ENCODE measurements around the gene GBP3. TPM values are rescaled to one million over a fixed set of nuclear protein-coding genes. Genes with fewer than 3 reads are reported as not detected.

GBP3 gene, protein sequence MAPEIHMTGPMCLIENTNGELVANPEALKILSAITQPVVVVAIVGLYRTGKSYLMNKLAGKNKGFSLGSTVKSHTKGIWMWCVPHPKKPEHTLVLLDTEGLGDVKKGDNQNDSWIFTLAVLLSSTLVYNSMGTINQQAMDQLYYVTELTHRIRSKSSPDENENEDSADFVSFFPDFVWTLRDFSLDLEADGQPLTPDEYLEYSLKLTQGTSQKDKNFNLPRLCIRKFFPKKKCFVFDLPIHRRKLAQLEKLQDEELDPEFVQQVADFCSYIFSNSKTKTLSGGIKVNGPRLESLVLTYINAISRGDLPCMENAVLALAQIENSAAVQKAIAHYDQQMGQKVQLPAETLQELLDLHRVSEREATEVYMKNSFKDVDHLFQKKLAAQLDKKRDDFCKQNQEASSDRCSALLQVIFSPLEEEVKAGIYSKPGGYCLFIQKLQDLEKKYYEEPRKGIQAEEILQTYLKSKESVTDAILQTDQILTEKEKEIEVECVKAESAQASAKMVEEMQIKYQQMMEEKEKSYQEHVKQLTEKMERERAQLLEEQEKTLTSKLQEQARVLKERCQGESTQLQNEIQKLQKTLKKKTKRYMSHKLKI
- 10 to 100 TPM in 1 of 2 donors, 1 to 10 TPM in 1; 5.3 to 11.2 TPM for total RNA-seq
- polyA plus RNA-seq (ENCODE audit: insufficient read depth, low read depth, low replicate concordance), result 7.1 TPM
- long read RNA-seq, donor 1, result 0 reads
- long read RNA-seq, donor 2, result 0 reads

DNA sequence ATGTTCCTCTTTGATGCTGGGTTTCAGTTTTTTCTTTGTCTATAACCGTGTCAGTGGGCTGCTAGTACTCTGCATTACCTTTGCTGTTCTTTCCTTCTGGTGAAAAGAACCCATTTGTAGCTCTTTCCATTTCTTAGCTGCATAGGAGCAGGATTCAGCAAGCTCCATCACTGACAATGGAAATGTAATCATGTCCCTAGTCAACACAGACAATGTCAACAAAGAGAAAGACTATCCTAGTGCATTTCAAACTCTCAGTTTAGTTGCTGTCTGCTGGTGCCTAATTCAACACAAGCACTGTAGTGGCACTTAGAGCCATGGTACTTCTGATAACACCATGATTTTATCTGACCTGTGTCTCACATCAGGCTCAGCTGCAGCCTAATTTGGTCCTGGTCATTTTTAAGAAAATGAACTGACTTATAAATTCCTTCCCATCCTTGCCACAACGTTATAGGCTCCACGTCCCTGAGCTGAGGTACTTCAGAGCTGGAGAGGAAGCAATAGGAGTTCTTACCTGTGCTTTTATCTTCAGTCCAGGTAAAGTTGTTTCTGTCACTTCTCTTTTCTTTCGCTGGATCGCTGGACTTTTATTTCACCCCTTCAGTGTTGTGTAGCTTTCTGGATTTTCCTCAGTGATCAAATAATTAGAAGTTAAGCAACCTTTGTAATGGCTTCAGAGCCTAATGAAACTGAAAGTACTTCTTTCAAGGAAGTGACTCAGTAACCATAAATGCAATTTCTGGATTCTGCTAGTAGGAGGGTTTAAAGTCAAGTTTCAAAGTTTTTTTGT lies at the start of gene GBP3:
TSS of gene GBP3 (minus strand) at position 700 of the 793 bp plus-strand sequence. CDS start 2,145 bp downstream, outside the sequence.
- H3K27ac ChIP-seq, result peak within 1 kb of the TSS; percentile 75 to 87
- TF ChIP-seq CTCF (IDR thresholded peaks at IDR 0.05) (no peak), POLR2A (IDR thresholded peaks at IDR 0.05) (no peak)
- no peaks in the 10 kb centered on the region for H3K9me3 ChIP-seq
- DNase-seq, result no peak
- 17 to 24% methylated on average over 5 of the region's 5 CpGs for WGBS, 2 donors
- no peaks in the 10 kb centered on the region for H3K27me3 ChIP-seq
- peaks cover 7% of the 10 kb centered on the region for H3K4me1 ChIP-seq
- H3K36me3 ChIP-seq (ENCODE audit: low read depth, missing control alignments), result no peaks in the 10 kb centered on the region
- peak within 1 kb of the TSS; percentile 35 to 46 for H3K4me3 ChIP-seq
- intact Hi-C loops (cut with DNase I; ENCODE audit: low total_unique reads), result no loop called here

GRCh38 chr1:89070509-89070908 lies 47.8 kb upstream of the GBP3 start:
- no peak overlapping the region for H3K4me3 ChIP-seq
- no peaks in the 10 kb centered on the region for H3K27me3 ChIP-seq
- DNase-seq, result no peak
- H3K36me3 ChIP-seq (ENCODE audit: low read depth, missing control alignments), result no peaks in the 10 kb centered on the region
- H3K27ac ChIP-seq, result no peak overlapping the region
- no peaks in the 10 kb centered on the region for H3K4me1 ChIP-seq
- intact Hi-C loops (cut with DNase I; ENCODE audit: low total_unique reads), result no loop called here
- WGBS, 2 donors, result 63 to 85% methylated on average over 1 of the region's 1 CpG
- H3K9me3 ChIP-seq, result no peaks in the 10 kb centered on the region
- TF ChIP-seq CTCF (IDR thresholded peaks at IDR 0.05), result no peak
- no peak for TF ChIP-seq POLR2A (IDR thresholded peaks at IDR 0.05)

DNA sequence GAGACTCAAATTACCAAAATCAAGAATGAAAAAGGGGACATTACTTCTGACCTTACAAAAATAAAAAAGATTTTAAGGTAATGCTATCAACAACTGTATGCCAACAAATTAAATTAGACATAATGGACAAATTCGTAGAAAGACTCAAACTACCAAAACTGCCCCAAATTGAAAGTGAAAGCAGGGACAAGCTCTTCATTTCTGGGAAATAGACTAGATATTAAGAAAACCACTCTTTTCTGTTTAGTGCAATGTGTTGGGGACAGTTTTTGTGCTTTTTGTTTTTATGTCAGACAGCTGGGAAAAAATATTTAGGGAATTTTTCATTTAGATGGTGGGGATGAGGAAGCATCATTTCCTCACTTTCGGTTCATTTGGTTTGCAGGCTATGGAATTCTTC lies 47.3 kb upstream of the GBP3 start:
- Histone ChIP-seq H3K36me3 (ENCODE audit: low read depth, missing control alignments) (no peaks in the 10 kb centered on the region), H3K4me1 (no peaks in the 10 kb centered on the region), H3K4me3 (no peak overlapping the region), H3K27ac (no peak overlapping the region), H3K27me3 (no peaks in the 10 kb centered on the region), H3K9me3 (no peaks in the 10 kb centered on the region)
- intact Hi-C loops (cut with DNase I; ENCODE audit: low total_unique reads), result no loop called here
- WGBS, 2 donors, result 53 to 55% methylated on average over 2 of the region's 2 CpGs
- DNase-seq, result no peak
- no peak for TF ChIP-seq CTCF (IDR thresholded peaks at IDR 0.05)
- no peak for TF ChIP-seq POLR2A (IDR thresholded peaks at IDR 0.05)

GRCh38 chr1:89068291-89068690 lies 45.6 kb upstream of the GBP3 start:
- no peak for DNase-seq
- Histone ChIP-seq H3K27ac (no peak overlapping the region), H3K36me3 (ENCODE audit: low read depth, missing control alignments) (no peaks in the 10 kb centered on the region), H3K4me1 (peaks cover 7% of the 10 kb centered on the region), H3K9me3 (no peaks in the 10 kb centered on the region), H3K4me3 (no peak overlapping the region), H3K27me3 (no peaks in the 10 kb centered on the region)
- intact Hi-C loops (cut with DNase I; ENCODE audit: low total_unique reads), result no loop called here
- TF ChIP-seq CTCF (IDR thresholded peaks at IDR 0.05), result no peak

Data from testis (tissue), 5 donors.